Common myeloid progenitor, CD34-positive (primary cell): ENCODE results near the gene PIEZO1.

Experiments
- CTCF ChIA-PET: fragments of 350-600 bp; sonication (Branson Sonifier 250); formaldehyde crosslinking; loops from one replicate; lab custom pipeline; 2021; ENCODE audit warnings: antibody characterized with exemption; lab: Charles Lee
- POLR2A ChIA-PET: fragments of 350-600 bp; sonication (Branson Sonifier 250); formaldehyde crosslinking; loops from one replicate; lab custom pipeline; 2021; ENCODE audit warnings: antibody characterized with exemption; lab: Charles Lee
- DNase-seq, 3 donors: peaks; one replicate each; pipeline versions ENCODE4 v3.0.0 to v3.0.0-alpha.2; 2013
- H3K27ac ChIP-seq, 2 experiments: 1 replicate in 1 of 2; 2 replicates in 1 of 2; pipeline ENCODE4 v1.7.0; 2013; ENCODE audit warnings: inconsistent platforms in 2 of 2, low read length in 2 of 2, mild to moderate bottlenecking in 2 of 2, low read depth in 1 of 2, moderate library complexity in 1 of 2; ENCODE audit not compliant: severe bottlenecking in 2 of 2, insufficient read depth in 1 of 2, poor library complexity in 1 of 2
- H3K27me3 ChIP-seq, 5 experiments: replicated peaks in 2 of 5; 1 replicate in 3 of 5; 2 replicates in 2 of 5; pipeline versions ENCODE4 v1.6.1 to v1.7.0; 2013; ENCODE audit warnings: low read length in 4 of 5, mild to moderate bottlenecking in 2 of 5, moderate library complexity in 2 of 5, inconsistent platforms in 1 of 5; ENCODE audit not compliant: insufficient read depth in 5 of 5, control insufficient read depth in 4 of 5
- H3K36me3 ChIP-seq, 4 experiments: 1 replicate in 2 of 4; 2 replicates in 2 of 4; pipeline versions ENCODE4 v1.6.1 to v1.7.0; 2013; ENCODE audit warnings: low read length in 3 of 4, control low read depth in 1 of 4, mild to moderate bottlenecking in 1 of 4; ENCODE audit not compliant: control insufficient read depth in 4 of 4, insufficient read depth in 4 of 4
- H3K4me1 ChIP-seq, 4 experiments: 1 replicate in 3 of 4; 2 replicates in 1 of 4; pipeline versions ENCODE4 v1.6.1 to v1.7.1; 2013; ENCODE audit warnings: low read length in 3 of 4, mild to moderate bottlenecking in 3 of 4, control low read depth in 1 of 4, inconsistent platforms in 1 of 4, moderate library complexity in 1 of 4; ENCODE audit not compliant: control insufficient read depth in 4 of 4, insufficient read depth in 4 of 4; ENCODE audit errors: control extremely low read depth in 1 of 4
- H3K4me3 ChIP-seq, 7 experiments: 1 replicate in 4 of 7; 2 replicates in 3 of 7; pipeline versions ENCODE4 v1.5.1 to v1.7.0; 2013; ENCODE audit warnings: mild to moderate bottlenecking in 7 of 7, low read length in 6 of 7, moderate library complexity in 6 of 7, inconsistent platforms in 2 of 7, low read depth in 2 of 7, control low read depth in 1 of 7; ENCODE audit not compliant: insufficient read depth in 4 of 7, control insufficient read depth in 1 of 7; ENCODE audit errors: extremely low read depth in 1 of 7
- H3K9me3 ChIP-seq, 5 experiments: 1 replicate in 4 of 5; 2 replicates in 1 of 5; pipeline versions ENCODE4 v1.6.1 to v1.7.1; 2013; ENCODE audit warnings: low read length in 4 of 5, mild to moderate bottlenecking in 2 of 5, inconsistent platforms in 1 of 5, low read depth in 1 of 5, moderate library complexity in 1 of 5; ENCODE audit not compliant: control insufficient read depth in 4 of 5, insufficient read depth in 2 of 5; ENCODE audit errors: control extremely low read depth in 1 of 5
- WGBS: methylation state at CpG from one replicate; pipeline ENCODE4 v1.1.5; 2013; ENCODE audit not compliant: insufficient coverage; 5-methylcytosine and 5-hydroxymethylcytosine counted together

PIEZO1 gene

GRCh38 chr16:88778271-88778525, 6.8 kb downstream of the PIEZO1 start:
- POLR2A ChIA-PET = interaction anchor here (1.5 kb wide), 1 partner anchor 10 kb away, joined by 4 read pairs; no protein-coding TSS in a partner anchor
- no peaks in the 10 kb centered on the region for H3K27me3 ChIP-seq
- H3K9me3 ChIP-seq = no peaks in the 10 kb centered on the region
- 8% methylated on average over 4 of the region's 7 CpGs for WGBS
- H3K27ac ChIP-seq = peak overlapping the region in 1 of 2 experiments; percentile 34
- H3K36me3 ChIP-seq = peaks cover 0 to 41% (median 5%) of the 10 kb centered on the region in 4 experiments
- H3K4me3 ChIP-seq = peak overlapping the region in 4 of 7 experiments; percentile 32 to 61 (median 50)
- CTCF ChIA-PET = interaction anchor here (1.4 to 2.0 kb wide), 2 partner anchors 10 to 35 kb away, joined by 5 to 7 read pairs; no protein-coding TSS in a partner anchor
- DNase-seq = peak in 1 of 3 donors; percentile 41
- peaks cover 0 to 89% (median 85%) of the 10 kb centered on the region in 4 experiments for H3K4me1 ChIP-seq

- 41% methylated on average over 31 of the region's 34 CpGs for WGBS
- Histone ChIP-seq H3K9me3 (no peaks in the 10 kb centered on the region), H3K27me3 (no peaks in the 10 kb centered on the region), H3K27ac (peak overlapping the region in 1 of 2 experiments; percentile 34), H3K4me3 (peak overlapping the region in 4 of 7 experiments; percentile 8 to 61 (median 42)), H3K36me3 (peaks cover 0 to 41% (median 5%) of the 10 kb centered on the region in 4 experiments), H3K4me1 (peaks cover 0 to 89% (median 85%) of the 10 kb centered on the region in 4 experiments)
- DNase-seq = no peak
- POLR2A ChIA-PET = interaction anchor here (1.5 kb wide), 1 partner anchor 10 kb away, joined by 4 read pairs; no protein-coding TSS in a partner anchor
- CTCF ChIA-PET = interaction anchor here (1.4 to 2.0 kb wide), 2 partner anchors 10 to 34 kb away, joined by 5 to 7 read pairs; no protein-coding TSS in a partner anchor
These were observed 7.3 kb downstream of the PIEZO1 start for GRCh38 chr16:88777471-88778270.

GRCh38 chr16:88775825-88776224, 9.2 kb downstream of the PIEZO1 start:
- H3K27me3 ChIP-seq = no peaks in the 10 kb centered on the region
- H3K9me3 ChIP-seq = no peaks in the 10 kb centered on the region
- ChIA-PET CTCF (interaction anchor here (1.4 kb wide), 1 partner anchor 36 kb away, joined by 3 read pairs; the partner anchor contains the start of gene APRT), POLR2A (no interaction called here)
- no peak overlapping the region for H3K27ac ChIP-seq
- DNase-seq = no peak
- 92% methylated on average over 8 of the region's 18 CpGs for WGBS
- no peak overlapping the region for H3K4me3 ChIP-seq
- peaks cover 0 to 86% (median 83%) of the 10 kb centered on the region in 4 experiments for H3K4me1 ChIP-seq
- peaks cover 0 to 42% (median 5%) of the 10 kb centered on the region in 4 experiments for H3K36me3 ChIP-seq

GRCh38 chr16:88774544-88775393, 10.3 kb downstream of the PIEZO1 start:
- Histone ChIP-seq H3K9me3 (no peaks in the 10 kb centered on the region), H3K36me3 (peaks cover 0 to 38% (median 5%) of the 10 kb centered on the region in 4 experiments), H3K4me1 (peaks cover 0 to 86% (median 83%) of the 10 kb centered on the region in 4 experiments), H3K27ac (peak overlapping the region in 1 of 2 experiments; percentile 71), H3K4me3 (no peak overlapping the region), H3K27me3 (no peaks in the 10 kb centered on the region)
- 94% methylated on average over 32 of the region's 32 CpGs for WGBS
- ChIA-PET CTCF (interaction anchor here (0.6 to 5.4 kb wide), 5 partner anchors 7 to 481 kb away, joined by 3 to 31 read pairs (median 3); no protein-coding TSS in a partner anchor), POLR2A (interaction anchor here (0.6 kb wide), 2 partner anchors 8 to 95 kb away, joined by 3 to 5 read pairs; no protein-coding TSS in a partner anchor)
- DNase-seq = no peak

GRCh38 chr16:88773812-88774291, 11.2 kb downstream of the PIEZO1 start:
- peak overlapping the region in 1 of 7 experiments; percentile 24 for H3K4me3 ChIP-seq
- 60% methylated on average over 10 of the region's 12 CpGs for WGBS
- no peaks in the 10 kb centered on the region for H3K27me3 ChIP-seq
- H3K4me1 ChIP-seq = peaks cover 0 to 86% (median 82%) of the 10 kb centered on the region in 4 experiments
- ChIA-PET POLR2A (interaction anchor here (0.6 kb wide), 1 partner anchor 96 kb away, joined by 5 read pairs; no protein-coding TSS in a partner anchor), CTCF (interaction anchor here (0.6 to 5.4 kb wide), 7 partner anchors 8 to 482 kb away, joined by 3 to 31 read pairs (median 4); no protein-coding TSS in a partner anchor)
- H3K36me3 ChIP-seq = peaks cover 0 to 37% (median 5%) of the 10 kb centered on the region in 4 experiments
- H3K9me3 ChIP-seq = no peaks in the 10 kb centered on the region
- DNase-seq = no peak
- H3K27ac ChIP-seq = peak overlapping the region in 1 of 2 experiments; percentile 73
